ENCODE results near the gene BICD2.
"Not testable (repeated sequence)": the region's sequence is repeated elsewhere in the genome, so short reads cannot be mapped to it uniquely, and the experiment has no call there.

BICD2 gene

GRCh38 chr9:92764381-92764987 is at the start of gene BICD2:
Gene BICD2, minus strand, starts transcription at chr9:92764833. Its CDS starts 89 bp downstream, at chr9:92764744.
- DNase-seq (ENCODE audit: low read depth in 2 of 2), result no peak

DNA sequence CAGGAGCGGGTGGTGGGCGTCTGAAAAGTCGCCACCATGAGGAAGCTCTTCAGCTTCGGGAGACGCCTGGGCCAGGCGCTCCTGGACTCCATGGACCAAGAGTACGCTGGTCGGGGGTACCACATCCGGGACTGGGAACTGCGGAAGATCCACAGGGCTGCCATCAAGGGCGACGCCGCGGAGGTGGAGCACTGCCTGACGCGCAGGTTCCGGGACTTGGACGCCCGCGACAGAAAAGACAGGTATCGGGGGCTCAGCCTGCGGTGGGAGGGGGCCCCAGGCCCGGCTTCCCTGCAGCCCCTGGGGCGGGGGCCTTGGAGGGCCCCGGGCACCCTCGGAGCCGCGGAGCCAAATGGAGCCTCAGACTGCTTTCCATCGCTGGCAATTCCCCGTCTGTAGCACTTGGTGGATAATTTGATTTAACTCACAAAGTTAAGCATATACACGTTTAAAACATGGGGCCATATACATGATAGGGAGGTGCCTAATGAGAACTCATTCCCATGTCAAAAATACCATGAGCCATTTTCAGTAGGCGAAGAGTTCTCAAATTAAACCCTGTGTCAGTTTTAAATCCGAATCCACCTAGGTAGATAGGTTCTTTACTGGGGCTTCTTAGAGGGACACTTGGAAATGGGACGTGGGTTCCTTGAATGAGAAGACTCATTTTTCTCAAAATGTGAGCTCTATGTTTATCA is 45.1 kb upstream of the BICD2 start:
- DNase-seq (ENCODE audit: low read depth in 2 of 2), result not testable (repeated sequence)

GRCh38 chr9:92808726-92809451 is 44.3 kb upstream of the BICD2 start:
- no peak for DNase-seq (ENCODE audit: low read depth in 2 of 2)

- DNase-seq (ENCODE audit: low read depth in 2 of 2), result no peak
Measured at GRCh38 chr9:92807757-92808725, 43.4 kb upstream of the BICD2 start.

DNA sequence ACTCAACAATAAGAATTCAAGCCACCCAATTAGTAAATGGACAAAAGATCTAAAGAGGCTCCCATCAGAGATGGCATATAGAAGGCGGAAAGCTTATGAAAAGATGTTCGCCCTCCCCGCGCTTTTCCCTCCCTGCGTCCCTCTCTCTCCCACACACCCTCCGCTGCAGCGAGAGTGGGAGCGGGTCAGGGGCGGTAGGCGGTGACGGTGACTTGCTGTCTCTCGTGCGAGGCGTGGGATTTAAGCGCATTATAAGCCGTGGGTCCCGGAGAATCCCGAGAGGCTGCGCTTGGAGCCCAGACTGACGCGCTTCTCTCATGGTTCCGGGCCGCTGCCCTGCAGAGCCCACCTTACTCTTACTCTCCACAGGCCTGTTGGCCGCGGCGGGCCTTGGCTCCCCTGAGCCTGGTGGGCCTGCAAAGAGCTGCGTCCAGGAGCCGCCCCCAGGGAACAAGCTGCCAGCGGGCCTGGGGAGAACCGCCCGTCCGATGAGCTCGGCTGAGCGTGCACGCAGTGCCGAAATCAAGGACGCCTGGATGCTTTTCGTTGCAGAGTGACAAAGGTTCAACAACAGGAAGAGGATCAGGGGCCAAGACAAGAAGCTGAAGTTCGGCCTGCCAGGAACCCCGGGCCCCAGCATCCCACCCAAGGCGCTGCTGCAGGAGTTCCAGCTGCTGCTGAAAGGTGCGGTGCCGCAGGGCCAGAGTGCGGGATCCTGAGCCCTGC is 42.6 kb upstream of the BICD2 start:
- no peak for DNase-seq (ENCODE audit: low read depth in 2 of 2)

GRCh38 chr9:92804727-92805126 is 40.1 kb upstream of the BICD2 start:
- DNase-seq (ENCODE audit: low read depth in 2 of 2), result no peak

GRCh38 chr9:92798358-92798757 is 33.7 kb upstream of the BICD2 start:
- DNase-seq (ENCODE audit: low read depth in 2 of 2), result no peak

DNA sequence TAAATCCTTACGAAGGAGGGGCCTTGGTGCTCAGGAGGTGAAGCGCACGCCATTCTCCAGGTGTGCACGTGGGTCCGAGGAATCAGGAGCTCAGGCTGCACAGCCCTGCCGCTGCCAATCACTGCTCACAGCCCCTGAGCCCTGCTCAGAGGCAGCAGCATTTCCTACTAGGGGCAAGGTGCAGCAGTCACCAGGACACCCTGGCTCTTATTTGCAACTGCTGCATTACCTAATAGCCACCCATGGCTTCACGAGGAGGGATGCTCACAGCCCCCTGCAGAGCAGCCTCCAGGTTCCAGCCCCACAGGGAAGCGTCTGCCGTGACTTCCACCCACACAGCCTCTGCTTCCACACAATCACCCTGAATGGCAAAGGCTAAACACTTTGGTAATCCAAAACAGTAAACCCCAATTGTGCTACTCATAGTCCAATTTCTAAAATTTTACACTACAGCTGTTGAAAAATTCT is 31.7 kb upstream of the BICD2 start:
- DNase-seq (ENCODE audit: low read depth in 2 of 2), result not testable (repeated sequence)

DNA sequence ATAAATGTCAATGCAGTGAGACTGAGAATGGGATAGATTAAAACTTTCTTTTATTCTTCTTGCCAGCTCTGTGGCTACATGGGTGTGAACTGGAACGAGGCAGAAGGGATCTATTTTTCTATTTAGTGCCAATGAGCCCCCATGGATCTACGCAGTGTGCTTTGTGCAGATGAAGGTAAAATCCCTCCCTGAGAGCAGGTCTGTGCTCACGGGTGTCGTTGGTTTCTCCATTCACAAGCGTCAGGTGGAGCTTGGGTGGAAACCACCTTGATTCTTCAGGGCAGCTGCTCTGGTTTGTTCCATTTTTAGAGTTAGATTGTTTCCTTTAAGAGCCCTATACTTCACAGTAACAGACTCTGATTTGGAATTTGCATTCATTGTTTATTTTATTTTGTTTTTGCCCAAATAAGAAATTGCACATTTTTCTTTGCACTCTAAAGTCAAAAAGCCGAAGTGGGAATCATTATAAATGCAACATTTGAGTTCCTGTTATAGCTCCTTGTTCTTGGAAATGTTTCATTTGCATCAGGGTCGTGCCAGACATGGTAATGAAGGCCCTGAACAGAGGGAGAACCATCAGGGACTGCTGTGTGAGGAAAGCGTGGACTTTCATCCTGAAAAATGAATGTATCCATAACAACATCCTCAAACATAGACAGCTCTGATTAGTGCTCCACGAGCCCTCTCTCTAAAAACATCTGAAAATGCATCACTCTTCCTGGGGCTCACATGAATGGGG is 31.1 kb upstream of the BICD2 start:
- no peak for DNase-seq (ENCODE audit: low read depth in 2 of 2)

GRCh38 chr9:92795000-92795399 is 30.4 kb upstream of the BICD2 start:
- no peak for DNase-seq (ENCODE audit: low read depth in 2 of 2)

- DNase-seq (ENCODE audit: low read depth in 2 of 2), result no peak
Measured at GRCh38 chr9:92794426-92794825, 29.8 kb upstream of the BICD2 start.

DNA sequence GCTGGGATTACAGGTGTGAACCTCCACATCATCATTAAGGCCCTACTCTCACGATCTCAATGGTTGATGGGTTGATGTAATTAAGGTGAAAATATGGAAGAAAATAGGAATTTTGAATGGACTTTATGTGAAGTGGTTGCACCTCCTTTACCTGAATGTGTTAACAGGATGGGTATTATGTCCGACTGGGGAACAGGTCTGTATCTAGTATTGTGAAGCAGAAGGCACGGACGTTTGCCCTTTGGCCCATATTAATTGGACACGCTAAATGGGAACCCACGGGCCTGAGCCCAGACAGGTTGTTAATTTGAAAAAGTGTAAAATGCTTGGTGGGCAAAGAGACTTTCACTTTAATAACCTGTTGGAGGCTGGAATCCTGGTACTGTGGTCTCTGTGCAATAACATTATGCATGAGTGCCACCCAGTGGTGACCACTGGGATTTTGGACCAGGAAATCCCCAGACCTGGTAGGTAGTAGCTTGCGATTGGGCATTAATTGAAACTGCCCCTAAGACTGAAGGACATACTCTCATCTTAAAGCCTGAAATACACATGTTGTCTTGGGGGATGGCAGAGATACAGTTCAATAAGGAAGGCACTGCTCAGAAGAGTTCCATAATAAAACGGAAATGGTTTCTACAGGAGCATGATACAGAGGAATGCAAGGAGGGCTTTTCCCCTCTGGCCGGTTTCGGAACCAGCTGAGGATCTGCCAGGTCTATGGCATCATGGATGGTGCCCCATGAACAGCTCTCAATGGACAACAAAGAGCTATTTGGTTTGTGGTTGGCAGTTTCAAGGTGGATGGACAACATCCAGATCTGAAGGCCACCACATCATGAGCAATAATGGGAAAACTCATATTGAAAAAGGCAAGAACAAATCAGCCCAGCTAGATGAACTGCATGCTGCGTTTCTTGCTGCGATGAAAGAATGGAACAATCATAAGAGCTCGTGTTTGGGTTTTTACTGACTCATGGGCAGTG is 26.2 kb upstream of the BICD2 start:
- peak; percentile 44 for DNase-seq (ENCODE audit: low read depth in 2 of 2)

- no peak for DNase-seq (ENCODE audit: low read depth in 2 of 2)
Measured at GRCh38 chr9:92786298-92786697, 21.7 kb upstream of the BICD2 start.

DNA sequence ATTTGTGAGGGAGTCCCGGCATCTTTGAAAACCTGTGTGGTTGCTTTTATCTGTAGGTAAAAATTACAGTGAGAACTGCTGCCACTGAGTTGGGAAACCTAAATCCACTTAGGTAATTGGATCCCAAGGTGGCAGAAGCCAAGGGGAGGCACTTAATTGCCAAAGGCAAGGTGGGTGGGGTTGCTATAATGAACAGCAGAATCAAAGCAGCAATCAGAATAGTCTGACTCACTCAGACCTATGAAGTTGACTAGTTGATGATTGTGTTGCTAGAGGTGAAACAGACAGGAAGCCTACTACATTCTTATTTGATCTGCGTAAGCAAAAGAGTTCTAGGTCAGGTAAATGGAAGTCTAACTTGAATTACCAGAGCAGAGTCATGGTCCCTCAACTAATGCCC is 17.3 kb upstream of the BICD2 start:
- no peak for DNase-seq (ENCODE audit: low read depth in 2 of 2)

DNA sequence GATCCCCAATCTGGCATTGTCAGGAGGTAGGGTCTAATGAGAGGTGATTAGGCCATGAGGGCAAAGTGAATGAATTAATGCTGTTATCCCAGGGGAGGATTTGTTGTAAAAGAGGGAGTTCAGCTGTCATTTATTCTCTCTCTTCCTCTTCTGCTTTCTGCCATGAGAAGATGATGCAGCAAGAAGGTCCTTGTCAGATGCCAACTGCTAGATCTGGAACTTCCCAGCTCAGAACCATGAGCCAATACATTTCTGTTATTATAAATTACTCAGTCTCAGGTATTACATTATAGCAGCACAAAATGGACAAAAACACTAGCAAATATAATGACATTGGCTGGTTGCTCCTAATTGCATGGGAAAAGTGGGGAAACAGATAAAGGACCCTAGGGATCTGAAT is 15.6 kb upstream of the BICD2 start:
- no peak for DNase-seq (ENCODE audit: low read depth in 2 of 2)

- no peak for DNase-seq (ENCODE audit: low read depth in 2 of 2)
Measured at GRCh38 chr9:92775466-92775865, 10.8 kb upstream of the BICD2 start.

GRCh38 chr9:92774274-92774673 is 9.6 kb upstream of the BICD2 start:
- DNase-seq (ENCODE audit: low read depth in 2 of 2), result no peak

DNA sequence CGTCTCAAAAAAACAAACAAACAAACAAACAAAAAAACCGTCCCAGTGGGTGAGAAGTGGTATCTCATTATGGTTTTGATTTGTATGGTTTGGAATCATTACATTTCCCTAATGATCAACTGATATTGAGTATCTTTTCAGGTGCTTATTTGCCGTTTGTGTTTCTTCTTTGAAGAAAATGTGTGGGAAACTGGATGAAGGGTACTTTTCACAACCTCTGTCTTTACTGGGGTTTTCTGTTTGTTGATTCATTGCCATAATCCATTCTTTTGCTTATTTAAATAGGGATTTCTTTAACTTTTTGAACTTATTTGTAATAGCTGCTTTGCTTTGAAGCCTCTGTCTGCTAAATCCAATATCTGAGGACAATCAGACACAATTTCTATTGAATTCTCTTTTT is 9.2 kb upstream of the BICD2 start:
- no peak for DNase-seq (ENCODE audit: low read depth in 2 of 2)

DNA sequence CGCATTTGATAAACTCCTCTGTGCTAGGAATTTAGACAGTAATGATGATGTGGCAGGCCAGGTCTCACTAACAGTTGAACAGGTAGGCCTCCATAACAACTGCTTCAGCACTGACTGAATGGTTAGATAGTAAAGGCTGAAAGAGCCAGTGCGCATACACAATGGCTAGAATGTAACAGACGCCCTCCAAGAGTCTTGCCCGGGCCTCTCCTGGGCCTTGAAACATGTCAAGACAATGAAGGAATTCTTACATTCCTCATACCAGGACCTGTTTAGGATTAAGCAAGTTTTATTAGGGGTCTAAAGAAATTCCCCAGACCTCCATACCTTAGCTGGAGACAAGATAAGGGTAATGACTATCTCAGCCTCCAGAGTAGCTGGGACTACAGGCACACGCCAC is 6.7 kb upstream of the BICD2 start:
- DNase-seq (ENCODE audit: low read depth in 2 of 2), result no peak
